Endothelial cell of umbilical vein (primary cell): Measurements from ENCODE around the gene VEGFC. TPM values are rescaled to one million over a fixed set of nuclear protein-coding genes. Genes with fewer than 3 reads are reported as not detected.

ENCODE experiments used
- BruUV-seq: library from RNA; stranded (reverse); fragments of 400-500 nt; replicated peaks from 2 replicates; lab custom pipeline; 2021; lab: Mats Ljungman, UMichigan
- CTCF ChIA-PET: fragments of 300-600, 350-600 bp; sonication (Branson Sonifier 250); formaldehyde crosslinking; loops from one replicate; lab custom pipeline; 2021; ENCODE audit warnings: antibody characterized with exemption, inconsistent platforms; lab: Charles Lee
- POLR2A ChIA-PET: fragments of 300-600, 350-600 bp; sonication (Branson Sonifier 250); formaldehyde crosslinking; loops from one replicate; lab custom pipeline; 2021; ENCODE audit warnings: antibody characterized with exemption, inconsistent platforms; lab: Charles Lee
- DNase-seq: peaks from one replicate; pipeline ENCODE4 v3.0.0-alpha.2; 2011; ENCODE audit warnings: low read depth, low spot score
- FAIRE-seq: peaks from 2 replicates; lab custom pipeline; 2011; peaks lifted over from hg19 to GRCh38; lab: Jason Lieb, UNC
- H2AFZ ChIP-seq: 2 replicates; pipeline ENCODE4 v1.6.0; 2012; ENCODE audit warnings: low read depth, low read length, control low read depth, inconsistent platforms
- H3K27ac ChIP-seq: 2 replicates; pipeline ENCODE4 v1.5.1; 2011; ENCODE audit warnings: low read depth, mild to moderate bottlenecking, control low read depth, low read length, moderate library complexity; ENCODE audit not compliant: insufficient read depth
- H3K27me3 ChIP-seq, 2 experiments: 2 replicates each; pipeline versions ENCODE4 v1.6.0 to v1.6.1; 2011; ENCODE audit warnings: low read length in 2 of 2, mixed read lengths in 1 of 2; ENCODE audit not compliant: control insufficient read depth in 2 of 2, insufficient read depth in 2 of 2
- H3K36me3 ChIP-seq, 2 experiments: 2 replicates in 1 of 2; 3 replicates in 1 of 2; pipeline ENCODE4 v1.5.1; 2011; ENCODE audit warnings: low read length in 2 of 2, mild to moderate bottlenecking in 1 of 2, moderate library complexity in 1 of 2; ENCODE audit not compliant: control insufficient read depth in 2 of 2, insufficient read depth in 2 of 2; ENCODE audit errors: extremely low read depth in 1 of 2
- H3K4me1 ChIP-seq: 3 replicates; pipeline ENCODE4 v1.5.1; 2011; ENCODE audit warnings: mild to moderate bottlenecking, low read length; ENCODE audit not compliant: control insufficient read depth, insufficient read depth; ENCODE audit errors: extremely low read depth
- H3K4me2 ChIP-seq: 2 replicates; pipeline ENCODE4 v1.6.1; 2011; ENCODE audit warnings: low read length, control low read depth, mixed read lengths; ENCODE audit not compliant: insufficient read depth
- H3K4me3 ChIP-seq, 3 experiments: fragments of 200-600 bp in 1 of 3; sonication (generic), shearing (Covaris generic) in 1 of 3; replicated peaks in 1 of 3; 2 replicates each; pipeline ENCODE4 v1.5.1; 2011 to 2016; ENCODE audit warnings: control low read depth in 3 of 3, low read length in 3 of 3, mild to moderate bottlenecking in 2 of 3, inconsistent platforms in 1 of 3, low read depth in 1 of 3, moderate library complexity in 1 of 3; ENCODE audit not compliant: insufficient read depth in 1 of 3
- H3K79me2 ChIP-seq: 2 replicates; pipeline ENCODE4 v1.6.0; 2012; ENCODE audit warnings: low read length, inconsistent platforms; ENCODE audit not compliant: control insufficient read depth, insufficient read depth
- H3K9ac ChIP-seq: replicated peaks from 2 replicates; pipeline ENCODE3; 2011; ENCODE audit warnings: low read length, control low read depth; ENCODE audit not compliant: insufficient read depth; ENCODE audit errors: extremely low read depth
- H3K9me1 ChIP-seq: replicated peaks from 3 replicates; pipeline ENCODE4 v1.6.0; 2011; ENCODE audit warnings: mild to moderate bottlenecking, low read length; ENCODE audit not compliant: control insufficient read depth, insufficient read depth; ENCODE audit errors: extremely low read depth
- H3K9me3 ChIP-seq: replicated peaks from 2 replicates; pipeline ENCODE4 v1.5.1; 2012; ENCODE audit warnings: low read length, inconsistent platforms; ENCODE audit not compliant: control insufficient read depth, insufficient read depth
- H4K20me1 ChIP-seq: replicated peaks from 2 replicates; pipeline ENCODE3; 2011; ENCODE audit warnings: mild to moderate bottlenecking, low read length; ENCODE audit not compliant: control insufficient read depth, insufficient read depth; ENCODE audit errors: extremely low read depth
- CTCF ChIP-seq, 2 donors: IDR thresholded peaks; 1 replicate in 1 of 2; 2 replicates in 1 of 2; pipeline ENCODE4 v1.5.1; 2011; ENCODE audit warnings: low read length in 2 of 2, mild to moderate bottlenecking in 2 of 2, moderate library complexity in 2 of 2, control low read depth in 1 of 2, inconsistent platforms in 1 of 2, low read depth in 1 of 2; ENCODE audit not compliant: insufficient read depth in 1 of 2; ENCODE audit errors: extremely low read depth in 1 of 2
- EZH2 ChIP-seq: IDR thresholded peaks from 2 replicates; pipeline ENCODE4 v1.6.1; 2012; ENCODE audit warnings: borderline replicate concordance, low read depth, mild to moderate bottlenecking, moderate library complexity, low read length, inconsistent platforms; ENCODE audit not compliant: severe bottlenecking
- FOS ChIP-seq: IDR thresholded peaks from 2 replicates; pipeline ENCODE4 v1.6.1; 2011; ENCODE audit warnings: mild to moderate bottlenecking, low read length, moderate library complexity, borderline replicate concordance; ENCODE audit not compliant: insufficient read depth
- GATA2 ChIP-seq: IDR thresholded peaks from 2 replicates; pipeline ENCODE4 v1.7.0; 2011; ENCODE audit warnings: low read depth, mild to moderate bottlenecking, moderate library complexity, mixed read lengths, low read length; ENCODE audit not compliant: insufficient read length, insufficient read depth
- JUN ChIP-seq: IDR thresholded peaks from 2 replicates; pipeline ENCODE4 v1.6.1; 2011; ENCODE audit warnings: borderline replicate concordance, low read depth; ENCODE audit not compliant: insufficient read length, insufficient read depth
- MAX ChIP-seq: IDR thresholded peaks from 2 replicates; pipeline ENCODE4 v1.6.1; 2011; ENCODE audit not compliant: insufficient read depth, insufficient read length
- MYC ChIP-seq: IDR thresholded peaks from one replicate; pipeline ENCODE4 v1.6.1; 2011; ENCODE audit warnings: mild to moderate bottlenecking, low read depth, low read length
- POLR2A ChIP-seq: IDR thresholded peaks from 2 replicates; pipeline ENCODE4 v1.6.1; 2012; ENCODE audit warnings: low read depth, mild to moderate bottlenecking, control low read depth, low read length
- POLR2AphosphoS5 ChIP-seq: IDR thresholded peaks from 2 replicates; pipeline ENCODE4 v1.6.1; 2012; ENCODE audit warnings: low read depth, mild to moderate bottlenecking, control low read depth, low read length, moderate library complexity; ENCODE audit not compliant: insufficient read depth
- dilution Hi-C: fragments of 300-500 bp; cut with MboI; formaldehyde crosslinking; loops from one replicate; pipeline ENCODE4 v1.15.0; 2019; ENCODE audit warnings: low sequenced_read_pairs; ENCODE audit not compliant: extremely low pct_ligation_motif_present
- intact Hi-C: fragments of 100-400 bp; cut with micrococcal nuclease; formaldehyde crosslinking; loops from one replicate; pipeline ENCODE4 v1.10.0; 2022
- polyA plus RNA-seq, 4 experiments: library from polyadenylated mRNA; depleted of rRNA in 3 of 4; stranded (reverse) in 3 of 4; unstranded in 1 of 4; fragments of >200 nt; gene quantifications; 2 replicates each; pipeline versions ENCODE4 v1.2.1 to v1.2.3, GENCODE V29; 2011 to 2012; ENCODE audit warnings: missing spikeins in 1 of 4
- total RNA-seq: library from RNA; stranded (reverse); gene quantifications from 2 replicates; pipeline ENCODE4 v1.2.3, GENCODE V29; 2021

The VEGFC gene
- total and polyA plus RNA-seq, 2 donors (not counting 3 experiments of a cell fraction or from before 2014, with no cell fraction given), result 20.4 to 34.9 TPM

DNA sequence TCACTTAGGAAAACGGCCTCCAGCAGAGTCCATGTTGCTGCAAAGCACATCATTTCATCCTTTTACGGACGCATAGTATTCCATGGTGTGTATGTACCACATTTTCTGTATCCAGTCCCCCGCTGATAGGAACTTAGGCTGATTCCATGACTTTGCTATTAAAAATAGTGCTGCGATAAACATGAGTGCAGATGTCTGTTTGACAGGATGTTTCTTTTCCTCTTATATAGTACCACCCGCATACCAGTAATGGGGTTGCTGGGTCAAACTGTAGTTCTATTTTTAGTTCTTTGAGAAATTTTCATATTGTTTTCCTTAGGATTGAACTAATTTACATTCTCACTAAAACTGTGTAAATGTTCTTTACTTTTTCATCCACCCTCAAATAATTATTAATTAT lies 50.5 kb downstream of the VEGFC start:
- ChIA-PET POLR2A (no interaction called here), CTCF (interaction anchor here (1.3 kb wide), 1 partner anchor 12 kb away, joined by 3 read pairs; no protein-coding TSS in a partner anchor)
- Histone ChIP-seq H3K27ac (no peak overlapping the region), H3K79me2 (peaks cover 91% of the 10 kb centered on the region), H3K9ac (no peak overlapping the region), H3K4me3 (no peak overlapping the region), H2AFZ (no peak overlapping the region), H3K36me3 (no peaks in the 10 kb centered on the region), H3K27me3 (no peaks in the 10 kb centered on the region), H3K9me3 (no peaks in the 10 kb centered on the region), H3K4me1 (peaks cover 9% of the 10 kb centered on the region), H3K4me2 (no peak overlapping the region), H4K20me1 (peaks cover 5% of the 10 kb centered on the region), H3K9me1 (no peaks in the 10 kb centered on the region)
- TF ChIP-seq JUN (no peak), CTCF (IDR thresholded peaks at IDR 0.05; ENCODE audit: extremely low read depth in 1 of 2, insufficient read depth in 1 of 2, low read depth in 1 of 2, low read length in 2 of 2) (no peak), FOS (no peak), GATA2 (no peak), POLR2AphosphoS5 (no peak), EZH2 (no peak), MAX (no peak), MYC (no peak), POLR2A (no peak)
- FAIRE-seq (no peak), DNase-seq (peak; percentile 66)
- BruUV-seq, result no TSS peak
- dilution Hi-C loops, result no loop called here
- intact Hi-C loops, result no loop called here
